Activated naive CD8-positive, alpha-beta T cell treated with anti-CD3 and anti-CD28 coated beads, Interleukin-2, amount 10 ng/mL, durations not matched to agents 7 days and 5 days (primary cell): ENCODE data around the gene CDK11B. TPM values are rescaled to one million over a fixed set of nuclear protein-coding genes. Genes with fewer than 3 reads are reported as not detected.
"Not testable (repeated sequence)": the region's sequence is repeated elsewhere in the genome, so short reads cannot be mapped to it uniquely, and the experiment has no call there.

Source experiments
- ATAC-seq: fragments of 150-1000 bp; cut with Tn5 transposase; one replicate; pipeline ENCODE4 v1.10.0; 2021; ENCODE audit warnings: low read depth, moderate library complexity
- POLR2A ChIA-PET: fragments of 350-600 bp; sonication (Branson Sonifier 250); formaldehyde crosslinking; loops from one replicate; lab custom pipeline; 2021; ENCODE audit warnings: antibody characterized with exemption; lab: Charles Lee
- DNase-seq: peaks from one replicate; pipeline ENCODE4 v3.0.0; 2021
- H3K27ac Mint-ChIP-seq: one replicate; pipeline ENCODE4 v1.8.0; 2022; ENCODE audit warnings: mild to moderate bottlenecking, mixed read lengths
- H3K27me3 Mint-ChIP-seq: one replicate; pipeline ENCODE4 v1.8.0; 2022; ENCODE audit warnings: mild to moderate bottlenecking, moderate library complexity, mixed read lengths
- H3K36me3 Mint-ChIP-seq: one replicate; pipeline ENCODE4 v1.8.0; 2021; ENCODE audit warnings: mild to moderate bottlenecking, mixed read lengths
- H3K4me1 Mint-ChIP-seq: one replicate; pipeline ENCODE4 v1.8.0; 2021; ENCODE audit warnings: mixed read lengths
- H3K4me3 Mint-ChIP-seq: one replicate; pipeline ENCODE4 v1.8.0; 2022; ENCODE audit warnings: mild to moderate bottlenecking, moderate library complexity, mixed read lengths
- H3K9me3 Mint-ChIP-seq: one replicate; pipeline ENCODE4 v1.8.0; 2021; ENCODE audit warnings: mixed read lengths
- total RNA-seq, 2 experiments: library from RNA; stranded (reverse); gene quantifications; one replicate each; pipeline ENCODE4 v1.2.3, GENCODE V29; 2021

Gene CDK11B
- 10 to 100 TPM; 40.8 to 42.3 TPM for total RNA-seq

GRCh38 chr1:1658583-1659549 lies at the start of gene CDK11B:
CDK11B (minus strand) TSS chr1:1659004; CDS start chr1:1657485, 1,519 bp downstream.
- H3K36me3 Mint-ChIP-seq, H3K9me3 Mint-ChIP-seq, H3K27me3 Mint-ChIP-seq, POLR2A ChIA-PET, H3K4me1 Mint-ChIP-seq: not testable (repeated sequence)
- Mint-ChIP-seq H3K27ac (peak within 1 kb of the TSS; percentile 98), H3K4me3 (peak within 1 kb of the TSS; percentile 97)
- ATAC-seq (peak; percentile 96), DNase-seq (peak; percentile 94)

GRCh38 chr1:1707897-1708296 lies 49.1 kb upstream of the CDK11B start:
- DNase-seq = peak; percentile 4
- ATAC-seq, H3K36me3 Mint-ChIP-seq, H3K27me3 Mint-ChIP-seq, H3K4me3 Mint-ChIP-seq, H3K9me3 Mint-ChIP-seq, H3K4me1 Mint-ChIP-seq, H3K27ac Mint-ChIP-seq, POLR2A ChIA-PET: not testable (repeated sequence)

GRCh38 chr1:1707241-1707640 lies 48.4 kb upstream of the CDK11B start:
- H3K36me3 Mint-ChIP-seq, H3K27ac Mint-ChIP-seq, H3K9me3 Mint-ChIP-seq, ATAC-seq, H3K4me3 Mint-ChIP-seq, POLR2A ChIA-PET, H3K4me1 Mint-ChIP-seq, H3K27me3 Mint-ChIP-seq: not testable (repeated sequence)
- peak; percentile 16 for DNase-seq

- ATAC-seq, H3K9me3 Mint-ChIP-seq, DNase-seq, H3K27ac Mint-ChIP-seq, H3K27me3 Mint-ChIP-seq, H3K4me1 Mint-ChIP-seq, POLR2A ChIA-PET, H3K36me3 Mint-ChIP-seq, H3K4me3 Mint-ChIP-seq: not testable (repeated sequence)
These were observed 46.8 kb upstream of the CDK11B start for GRCh38 chr1:1705623-1706022.

- H3K36me3 Mint-ChIP-seq, ATAC-seq, H3K9me3 Mint-ChIP-seq, H3K27ac Mint-ChIP-seq, H3K4me3 Mint-ChIP-seq, POLR2A ChIA-PET, H3K27me3 Mint-ChIP-seq, H3K4me1 Mint-ChIP-seq: not testable (repeated sequence)
- peak; percentile 20 for DNase-seq
These were observed 45.6 kb upstream of the CDK11B start for GRCh38 chr1:1704284-1704957.

- Mint-ChIP-seq H3K4me3 (no peak overlapping the region), H3K4me1 (no peaks in the 10 kb centered on the region), H3K27me3 (no peaks in the 10 kb centered on the region), H3K27ac (no peak overlapping the region), H3K36me3 (peaks cover 2% of the 10 kb centered on the region), H3K9me3 (no peaks in the 10 kb centered on the region)
- ATAC-seq = no peak
- DNase-seq = peak; percentile 25
- POLR2A ChIA-PET = no interaction called here
These were observed 45.0 kb upstream of the CDK11B start for GRCh38 chr1:1703796-1704195.

GRCh38 chr1:1702506-1702905 lies 43.7 kb upstream of the CDK11B start:
- H3K4me1 Mint-ChIP-seq, H3K27ac Mint-ChIP-seq, DNase-seq, H3K9me3 Mint-ChIP-seq, POLR2A ChIA-PET, ATAC-seq, H3K36me3 Mint-ChIP-seq, H3K27me3 Mint-ChIP-seq, H3K4me3 Mint-ChIP-seq: not testable (repeated sequence)

GRCh38 chr1:1700557-1700956 lies 41.8 kb upstream of the CDK11B start:
- H3K4me1 Mint-ChIP-seq, H3K9me3 Mint-ChIP-seq, H3K27ac Mint-ChIP-seq, POLR2A ChIA-PET, H3K36me3 Mint-ChIP-seq, ATAC-seq, H3K4me3 Mint-ChIP-seq, DNase-seq, H3K27me3 Mint-ChIP-seq: not testable (repeated sequence)

- DNase-seq, H3K27me3 Mint-ChIP-seq, H3K27ac Mint-ChIP-seq, H3K9me3 Mint-ChIP-seq, H3K36me3 Mint-ChIP-seq, H3K4me1 Mint-ChIP-seq, POLR2A ChIA-PET, H3K4me3 Mint-ChIP-seq: not testable (repeated sequence)
- peak; percentile 51 for ATAC-seq
These were observed 41.3 kb upstream of the CDK11B start for GRCh38 chr1:1700067-1700466.

- ATAC-seq, H3K36me3 Mint-ChIP-seq, H3K4me3 Mint-ChIP-seq, H3K27ac Mint-ChIP-seq, H3K27me3 Mint-ChIP-seq, H3K4me1 Mint-ChIP-seq, POLR2A ChIA-PET, H3K9me3 Mint-ChIP-seq: not testable (repeated sequence)
- peak; percentile 20 for DNase-seq
These were observed 40.3 kb upstream of the CDK11B start for GRCh38 chr1:1699061-1699460.

- H3K27ac Mint-ChIP-seq, POLR2A ChIA-PET, ATAC-seq, H3K27me3 Mint-ChIP-seq, DNase-seq, H3K9me3 Mint-ChIP-seq, H3K4me3 Mint-ChIP-seq, H3K36me3 Mint-ChIP-seq, H3K4me1 Mint-ChIP-seq: not testable (repeated sequence)
These were observed 38.8 kb upstream of the CDK11B start for GRCh38 chr1:1697358-1698183.

GRCh38 chr1:1696431-1697357 lies 37.9 kb upstream of the CDK11B start:
- POLR2A ChIA-PET, DNase-seq, H3K27ac Mint-ChIP-seq, ATAC-seq, H3K27me3 Mint-ChIP-seq, H3K4me1 Mint-ChIP-seq, H3K9me3 Mint-ChIP-seq, H3K36me3 Mint-ChIP-seq, H3K4me3 Mint-ChIP-seq: not testable (repeated sequence)
